COR-L47 (cell line): ENCODE results near the gene VCL.
"Not testable (repeated sequence)": the region's sequence is repeated elsewhere in the genome, so short reads cannot be mapped to it uniquely, and the experiment has no call there.

ENCODE experiments used
- DNase-seq: peaks from one replicate; lab custom pipeline; 2025; lab: John Stamatoyannopoulos, UW

Gene VCL

GRCh38 chr10:74107391-74107790 lies 109.5 kb downstream of the VCL start:
- no peak for DNase-seq

- no peak for DNase-seq
Measured at GRCh38 chr10:74109452-74109851, 111.5 kb downstream of the VCL start.

GRCh38 chr10:74110120-74110519 lies 112.2 kb downstream of the VCL start:
- no peak for DNase-seq

GRCh38 chr10:74111799-74112198 lies 113.9 kb downstream of the VCL start:
- no peak for DNase-seq

GRCh38 chr10:74113546-74113945 lies 115.6 kb downstream of the VCL start:
- DNase-seq, result no peak

- DNase-seq, result no peak
Measured at GRCh38 chr10:74114041-74114448, 116.1 kb downstream of the VCL start.

- DNase-seq, result no peak
Measured at GRCh38 chr10:74117738-74118137, 119.8 kb downstream of the VCL start.

GRCh38 chr10:74118804-74119203 lies 120.9 kb downstream of the VCL start:
- DNase-seq, result no peak

GRCh38 chr10:74120911-74121310 lies 123.0 kb downstream of the VCL start:
- no peak for DNase-seq

GRCh38 chr10:74121368-74121767 lies 123.5 kb downstream of the VCL start:
- DNase-seq, result no peak

- DNase-seq, result no peak
Measured at GRCh38 chr10:74122060-74122459, 124.1 kb downstream of the VCL start.

- no peak for DNase-seq
Measured at GRCh38 chr10:74123081-74123480, 125.2 kb downstream of the VCL start.

GRCh38 chr10:74133923-74134820 lies 136.3 kb downstream of the VCL start:
- DNase-seq, result peak; percentile 33

- DNase-seq, result no peak
Measured at GRCh38 chr10:74135452-74135851, 137.5 kb downstream of the VCL start.

- no peak for DNase-seq
Measured at GRCh38 chr10:74137992-74138391, 140.1 kb downstream of the VCL start.

GRCh38 chr10:74138596-74138995 lies 140.7 kb downstream of the VCL start:
- DNase-seq, result not testable (repeated sequence)

- no peak for DNase-seq
Measured at GRCh38 chr10:74139981-74140380, 142.1 kb downstream of the VCL start.

GRCh38 chr10:74140553-74140952 lies 142.6 kb downstream of the VCL start:
- no peak for DNase-seq

GRCh38 chr10:74145133-74145532 lies 147.2 kb downstream of the VCL start:
- DNase-seq, result no peak

GRCh38 chr10:74146980-74147379 lies 149.1 kb downstream of the VCL start:
- not testable (repeated sequence) for DNase-seq

- peak; percentile 82 for DNase-seq
Measured at GRCh38 chr10:74150204-74150989, 152.5 kb downstream of the VCL start, which contains the start of gene AP3M1. TSS of gene AP3M1 (minus strand) at chr10:74150828. CDS start at chr10:74138379, 12,449 bp downstream.

GRCh38 chr10:74150990-74151878 lies 153.3 kb downstream of the VCL start, which contains the start of gene ADK:
TSS of gene ADK (plus strand) at chr10:74151221. CDS start at chr10:74151279, 58 bp downstream.
- peak; percentile 95 for DNase-seq
